HG03558 (cell line): ENCODE results near the gene ECI2.

Experiments
- ATAC-seq: cut with Tn5 transposase; IDR thresholded peaks from one replicate; pipeline ENCODE4 v1.9.1; 2021; ENCODE audit warnings: moderate number of reproducible peaks; ENCODE audit not compliant: unreplicated experiment; ENCODE audit errors: extremely low read depth

ECI2 gene, protein sequence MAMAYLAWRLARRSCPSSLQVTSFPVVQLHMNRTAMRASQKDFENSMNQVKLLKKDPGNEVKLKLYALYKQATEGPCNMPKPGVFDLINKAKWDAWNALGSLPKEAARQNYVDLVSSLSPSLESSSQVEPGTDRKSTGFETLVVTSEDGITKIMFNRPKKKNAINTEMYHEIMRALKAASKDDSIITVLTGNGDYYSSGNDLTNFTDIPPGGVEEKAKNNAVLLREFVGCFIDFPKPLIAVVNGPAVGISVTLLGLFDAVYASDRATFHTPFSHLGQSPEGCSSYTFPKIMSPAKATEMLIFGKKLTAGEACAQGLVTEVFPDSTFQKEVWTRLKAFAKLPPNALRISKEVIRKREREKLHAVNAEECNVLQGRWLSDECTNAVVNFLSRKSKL

GRCh38 chr6:4134841-4135664, at the start of gene ECI2:
Gene ECI2 (minus strand): TSS chr6:4135575. CDS start chr6:4135560, 15 bp downstream.
- ATAC-seq = peak; percentile 21

DNA sequence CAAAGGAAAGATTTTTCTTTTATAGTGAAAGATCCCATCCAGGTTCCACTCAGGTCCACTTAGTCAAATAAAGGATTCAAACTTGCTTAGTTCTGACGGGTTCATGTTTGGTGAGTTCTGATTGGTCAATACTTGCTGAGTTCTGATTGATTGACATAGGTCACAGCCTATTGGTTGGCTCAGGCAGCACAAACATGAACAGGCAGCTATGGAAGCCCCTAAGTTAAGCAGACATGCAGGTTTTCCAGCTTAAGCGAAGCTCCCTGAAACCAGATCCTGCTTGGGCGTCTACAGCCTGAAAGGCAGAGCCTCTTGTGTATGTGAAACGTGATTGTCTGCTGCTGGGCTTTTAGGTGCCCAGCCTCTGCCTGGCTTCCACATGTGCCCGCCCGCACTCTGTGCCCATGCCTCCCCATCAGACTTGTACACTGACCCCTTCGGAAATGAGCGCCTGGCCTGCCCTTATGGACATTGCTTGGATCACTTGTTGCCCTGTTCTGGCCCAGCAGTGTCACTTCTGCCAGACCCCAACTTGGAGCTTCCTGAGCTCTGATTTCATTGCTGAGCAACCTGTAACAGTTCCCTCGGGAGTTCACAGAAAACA, 45.4 kb upstream of the ECI2 start:
- ATAC-seq = no peak

- no peak for ATAC-seq
Measured at GRCh38 chr6:4179960-4180651, 44.7 kb upstream of the ECI2 start.

- ATAC-seq = no peak
Measured at GRCh38 chr6:4178737-4179333, 43.5 kb upstream of the ECI2 start.

DNA sequence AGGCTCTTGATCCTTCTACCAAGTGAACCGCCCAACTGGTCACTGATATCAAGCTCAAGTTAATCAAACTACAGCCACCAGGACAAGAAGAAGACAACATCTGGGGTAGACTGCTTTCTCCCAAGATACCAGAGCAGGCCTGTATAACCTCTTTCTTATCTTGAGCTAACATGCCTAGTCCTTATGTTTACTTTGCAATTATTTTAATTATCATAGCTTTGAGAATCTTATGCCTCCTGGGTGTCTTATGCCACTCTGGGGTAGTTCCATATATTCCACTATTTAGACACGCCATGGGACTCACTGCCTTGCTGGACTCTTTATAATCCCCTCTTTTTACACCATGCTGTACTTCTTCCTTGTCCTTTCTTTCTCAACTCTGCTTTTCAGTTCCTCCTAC, 41.5 kb upstream of the ECI2 start:
- no peak for ATAC-seq

DNA sequence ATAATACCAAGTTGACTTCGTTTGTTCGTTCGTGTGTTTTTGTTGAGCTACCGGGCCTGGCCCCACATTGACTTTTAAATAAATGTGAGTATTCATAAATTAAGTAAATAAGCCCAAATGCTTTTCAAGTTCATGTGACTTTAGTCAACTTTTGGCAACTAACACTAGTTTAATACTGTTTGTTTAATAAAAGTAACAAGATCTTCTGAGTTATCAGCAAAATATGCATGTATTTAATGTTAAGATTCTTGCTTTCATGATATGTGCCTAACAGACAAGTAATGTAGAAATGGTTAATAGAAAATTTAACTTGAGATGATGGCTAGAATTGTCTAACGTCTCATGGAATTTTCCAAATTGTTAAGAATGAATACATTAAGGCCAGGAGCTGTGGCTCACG, 38.7 kb upstream of the ECI2 start:
- ATAC-seq = no peak

DNA sequence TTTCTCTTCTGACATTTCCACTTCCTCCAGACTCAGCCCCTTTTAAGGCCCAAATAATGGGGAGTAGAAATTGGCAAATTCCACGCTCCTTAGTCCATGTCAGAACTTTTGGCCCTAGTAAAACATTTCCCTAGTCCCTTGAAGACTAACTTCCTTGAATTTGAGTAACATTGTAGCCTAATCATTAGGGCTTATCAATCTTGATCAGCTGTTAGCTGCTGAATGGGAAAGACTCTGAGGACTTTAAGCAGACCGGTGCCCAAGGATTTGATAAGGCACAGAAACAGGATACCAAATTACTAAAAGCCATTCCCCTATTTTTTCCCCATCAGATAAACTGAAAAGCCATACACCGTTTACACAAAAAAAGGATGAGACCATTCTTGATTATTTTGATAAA, 37.0 kb upstream of the ECI2 start:
- ATAC-seq = no peak

GRCh38 chr6:4170297-4170696, 34.9 kb upstream of the ECI2 start:
- ATAC-seq = no peak

- no peak for ATAC-seq
Measured at GRCh38 chr6:4169028-4169789, 33.8 kb upstream of the ECI2 start.

DNA sequence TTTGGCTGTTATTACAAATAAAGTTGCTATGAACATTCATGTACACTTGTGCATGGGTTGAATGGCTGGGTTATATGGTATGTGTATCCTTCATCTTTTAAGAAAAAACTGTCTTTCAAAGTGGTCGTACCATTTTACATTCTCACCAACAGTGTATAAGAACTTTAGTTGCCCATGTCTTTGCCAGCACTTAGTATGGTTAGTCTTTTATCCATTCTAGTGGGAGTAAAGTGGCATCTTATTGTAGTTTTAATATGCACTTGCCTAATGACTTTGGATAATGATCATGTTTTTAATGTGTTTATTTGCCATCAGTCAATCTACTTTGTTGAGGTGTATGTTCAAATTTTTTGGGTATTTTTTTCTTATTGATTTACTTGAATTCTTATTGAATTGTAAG, 32.5 kb upstream of the ECI2 start:
- no peak for ATAC-seq

- ATAC-seq = no peak
Measured at GRCh38 chr6:4167123-4167522, 31.7 kb upstream of the ECI2 start.

GRCh38 chr6:4164456-4164855, 29.1 kb upstream of the ECI2 start:
- ATAC-seq = no peak

DNA sequence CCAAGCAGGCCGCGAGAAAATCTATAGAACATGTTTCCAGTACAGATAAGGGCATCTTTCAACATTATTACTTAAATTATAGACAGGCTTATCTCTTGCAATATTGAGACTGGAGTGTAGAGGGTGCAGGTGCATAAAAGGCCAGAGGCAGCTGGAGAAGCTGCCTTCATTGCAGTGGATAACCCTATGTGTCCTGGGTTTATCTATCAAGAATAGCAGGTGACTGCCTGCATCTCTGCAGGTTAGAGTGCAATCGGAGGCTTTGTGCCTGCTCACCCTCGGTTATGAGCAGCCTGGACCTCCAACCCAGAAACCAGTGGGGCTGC, 28.7 kb upstream of the ECI2 start:
- ATAC-seq = no peak

DNA sequence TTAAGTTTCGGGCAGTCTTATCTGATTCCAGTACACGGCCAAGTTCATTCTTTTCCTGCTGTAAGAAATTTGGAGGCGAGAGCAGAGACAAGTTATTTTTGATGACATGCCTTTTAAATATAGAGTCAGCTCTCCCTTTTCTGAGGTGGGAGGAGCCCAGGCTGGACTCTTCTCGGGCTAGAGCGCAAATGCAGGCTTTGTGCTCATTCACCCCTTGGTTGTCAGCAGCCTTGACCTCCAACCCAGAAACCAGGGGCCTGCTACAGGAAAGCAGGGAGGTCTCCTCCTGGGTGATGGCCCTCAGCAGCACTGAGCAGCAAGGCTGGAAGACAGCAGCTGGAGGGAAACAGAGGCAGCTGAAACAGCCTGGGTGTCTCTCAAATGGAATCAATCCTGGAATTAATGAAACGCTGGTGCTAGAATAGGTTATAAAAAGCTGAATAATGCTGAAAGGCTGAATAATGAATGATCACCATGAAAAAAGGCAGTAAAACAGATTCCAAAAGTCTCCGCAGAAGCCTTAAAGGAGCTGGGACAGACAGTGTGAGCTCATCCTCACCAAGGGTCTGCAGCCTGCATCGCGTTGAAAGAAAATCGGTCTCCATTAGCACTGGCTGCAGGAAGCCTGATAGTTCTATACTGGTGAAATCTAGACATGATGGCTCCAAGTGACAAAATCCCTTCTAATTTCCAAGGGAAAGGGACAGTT, 28.2 kb upstream of the ECI2 start:
- no peak for ATAC-seq

- ATAC-seq = no peak
Measured at GRCh38 chr6:4162370-4162769, 27.0 kb upstream of the ECI2 start.

DNA sequence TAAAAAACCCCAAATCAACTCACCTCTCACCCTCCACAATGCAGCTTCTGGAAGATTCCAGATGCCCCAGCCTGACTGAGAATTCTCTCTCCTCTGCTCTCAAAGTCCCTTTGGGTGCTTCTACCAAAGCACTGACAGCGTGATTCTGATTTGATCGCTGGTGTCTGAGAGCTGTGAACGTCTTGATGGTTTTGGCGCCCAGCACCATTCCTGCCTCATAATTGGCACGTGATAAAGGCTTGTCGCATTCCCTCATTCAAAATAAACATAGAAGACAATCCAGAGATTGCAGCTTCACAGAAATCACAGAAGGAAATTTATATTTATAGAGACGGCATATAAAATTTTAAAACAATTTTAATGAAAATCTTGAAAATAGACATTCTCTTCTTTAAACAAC, 24.1 kb upstream of the ECI2 start:
- ATAC-seq = no peak

GRCh38 chr6:4157506-4157905, 22.1 kb upstream of the ECI2 start:
- no peak for ATAC-seq

DNA sequence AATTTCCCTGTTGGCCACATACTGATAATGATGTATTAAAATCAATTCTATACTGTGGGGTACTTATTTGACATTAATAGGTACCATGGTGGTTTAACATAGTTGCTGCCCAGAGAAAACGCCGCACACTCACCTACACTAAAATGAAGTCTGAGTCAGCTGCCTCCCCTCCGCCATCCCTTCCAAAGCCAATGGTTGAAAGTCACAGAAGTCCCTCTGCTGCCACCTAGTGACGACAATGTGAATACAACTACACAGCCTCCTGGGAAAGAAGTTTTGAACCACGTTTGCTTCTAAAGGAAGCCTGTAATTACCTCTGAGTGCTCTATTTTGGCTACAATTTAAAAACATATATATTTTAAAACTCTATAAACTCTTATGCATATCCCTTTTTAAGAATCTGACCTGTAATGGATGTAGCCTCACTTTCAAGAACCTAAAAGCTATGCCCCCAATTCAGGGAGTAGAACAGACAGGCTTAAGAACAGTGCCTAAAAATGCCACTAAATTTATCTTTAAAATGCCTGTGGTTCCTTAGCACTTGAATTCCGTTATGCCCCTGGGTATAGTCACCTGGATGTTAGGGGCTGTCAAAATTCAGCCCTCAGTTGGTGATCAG, 20.6 kb upstream of the ECI2 start:
- ATAC-seq = no peak
